ENCODE measurements around the gene IGFLR1.

Gene IGFLR1

DNA sequence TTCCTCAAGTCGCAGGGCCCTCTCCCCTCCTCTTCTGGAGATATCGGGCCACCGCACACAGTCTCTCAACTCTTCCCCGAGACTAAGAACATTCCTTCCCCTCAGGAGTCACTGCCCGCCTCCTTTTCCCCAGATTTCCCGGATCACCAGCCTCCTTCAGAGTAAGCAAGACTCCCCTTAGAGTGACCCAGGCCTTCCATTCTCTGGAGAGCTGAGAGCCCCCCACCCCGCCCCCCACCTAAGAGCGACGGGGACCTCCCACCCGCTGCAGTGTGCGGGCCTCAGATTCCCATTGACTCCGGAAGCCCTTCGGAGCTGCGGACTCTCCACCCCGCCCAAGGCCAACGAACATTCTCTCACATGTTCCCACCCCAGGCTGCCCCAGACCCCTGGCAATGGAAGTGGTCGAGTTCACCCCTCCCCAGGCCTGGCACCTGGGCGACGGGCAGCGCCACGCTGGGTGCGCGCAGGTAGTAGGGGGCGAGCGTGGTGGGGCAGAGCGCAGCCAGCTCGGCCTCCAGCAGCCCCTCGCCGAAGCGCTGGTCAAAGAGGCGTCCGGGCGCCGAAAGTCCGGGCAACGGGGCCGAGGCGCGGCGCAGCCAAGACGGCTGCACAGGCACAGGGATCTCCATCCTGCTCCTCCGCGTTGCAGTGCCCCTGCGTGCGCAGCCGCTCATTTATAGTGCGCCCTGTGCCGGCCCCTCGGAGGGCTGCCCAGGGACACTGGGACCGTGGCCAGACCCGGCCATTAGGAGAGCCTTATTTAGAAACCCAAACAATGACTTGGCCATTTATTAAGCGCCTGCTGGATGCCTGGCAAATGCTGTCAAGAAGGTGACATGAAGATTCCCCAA is 14.4 kb upstream of the IGFLR1 start, which contains the start of gene HSPB6:
Gene HSPB6, minus strand, starts transcription at position 653 of the 854 bp plus-strand sequence. Its CDS starts 21 bp downstream, at position 632.
- CTCF ChIA-PET, result no interaction called here
- no peak for DNase-seq (ENCODE audit: extremely low spot score)

DNA sequence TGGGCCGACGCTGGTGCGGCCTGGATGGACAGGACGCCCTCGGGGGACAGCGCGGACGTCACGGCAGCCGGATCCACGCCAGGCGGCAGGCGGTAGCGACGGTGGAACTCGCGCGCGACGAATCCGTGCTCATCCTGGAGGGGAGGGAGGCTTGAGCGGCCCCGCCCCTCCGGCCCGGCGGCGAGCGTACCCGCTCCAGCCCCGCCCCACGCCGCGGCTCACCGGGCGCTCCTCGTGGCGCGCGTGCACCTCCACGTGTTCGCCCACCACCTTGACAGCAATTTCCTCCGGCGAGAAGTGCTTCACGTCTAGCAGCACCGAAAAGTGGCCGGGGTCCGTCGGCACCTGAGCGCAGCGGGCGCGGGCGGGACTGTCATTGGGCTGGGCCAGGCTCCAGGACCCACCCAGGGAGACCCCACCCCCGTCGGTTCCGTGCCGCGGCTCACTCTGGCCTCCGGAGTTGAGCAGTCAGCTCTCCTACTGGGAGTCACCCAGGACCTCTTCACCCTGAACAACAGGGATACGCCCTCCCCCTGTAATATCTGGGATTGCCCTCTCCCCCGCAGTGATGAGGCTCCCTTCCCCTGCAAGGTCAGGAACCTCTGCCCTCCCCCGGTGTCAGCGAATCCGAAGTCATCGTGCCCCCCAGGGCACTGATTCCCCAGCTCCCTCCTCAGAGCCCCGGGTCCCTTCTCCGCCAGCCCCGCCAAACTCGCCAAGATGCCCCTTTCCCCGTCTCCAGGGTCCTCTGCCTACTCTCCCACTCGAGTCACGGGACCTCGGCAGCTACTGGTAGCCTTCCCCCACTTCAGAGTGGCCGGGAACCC is 13.5 kb upstream of the IGFLR1 start:
- DNase-seq (ENCODE audit: extremely low spot score), result peak; percentile 20
- CTCF ChIA-PET, result no interaction called here
- POLR2A ChIA-PET, result no interaction called here
- no peak for TF ChIP-seq CTCF (IDR thresholded peaks at IDR 0.05; ENCODE audit: control extremely low read depth, extremely low read depth, low read depth, missing control alignments)

More for the DNA sequence above, 14.4 kb upstream of the IGFLR1 start, which contains the start of gene HSPB6:
- TF ChIP-seq CTCF (IDR thresholded peaks at IDR 0.05; ENCODE audit: control extremely low read depth, extremely low read depth, low read depth, missing control alignments), result no peak
- POLR2A ChIA-PET, result interaction anchor here (1.3 kb wide), 1 partner anchor 8 kb away, joined by 5 read pairs; the partner anchor contains the start of gene LIN37

- ChIA-PET POLR2A (no interaction called here), CTCF (no interaction called here)
- no peak for TF ChIP-seq CTCF (IDR thresholded peaks at IDR 0.05; ENCODE audit: control extremely low read depth, extremely low read depth, low read depth, missing control alignments)
- DNase-seq (ENCODE audit: extremely low spot score), result no peak
Measured at GRCh38 chr19:35755131-35755549, 12.9 kb upstream of the IGFLR1 start.

DNA sequence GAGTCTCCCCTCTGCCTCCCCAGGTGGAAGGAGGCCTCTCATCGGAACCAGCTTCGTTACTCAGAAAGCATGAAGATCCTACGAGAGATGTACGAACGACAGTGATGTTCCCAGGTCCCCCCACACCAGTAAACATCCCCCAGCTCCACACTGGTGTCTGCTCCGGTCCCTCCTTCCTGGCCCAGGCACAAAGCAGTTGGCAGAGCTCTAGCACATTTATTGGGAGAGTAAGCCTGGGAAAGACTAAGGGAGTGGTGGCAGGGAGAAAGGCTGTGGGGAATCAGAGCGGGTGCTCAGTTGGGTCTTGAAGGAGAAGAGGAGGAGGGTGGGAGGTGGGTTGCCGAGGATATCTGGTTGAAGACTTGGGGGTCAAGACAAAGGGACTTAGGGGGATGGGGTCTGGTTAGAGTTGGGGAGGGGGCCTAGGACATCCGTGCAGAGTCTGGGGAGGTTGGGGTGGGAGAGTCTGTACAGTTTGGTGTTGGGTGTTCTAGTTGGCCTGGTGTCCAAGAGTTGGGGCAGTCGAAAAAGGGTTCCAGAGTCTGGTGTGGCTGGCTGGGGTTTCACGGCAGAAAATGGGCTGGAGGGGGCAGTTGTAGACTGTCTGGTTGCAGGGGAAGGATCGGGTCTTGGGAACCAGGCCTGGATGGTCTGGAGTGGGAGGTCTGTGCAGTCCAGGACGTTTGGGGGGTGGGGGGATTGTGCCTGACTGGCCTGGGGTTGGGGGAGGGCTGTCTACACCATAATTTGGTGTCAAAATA is 12.3 kb upstream of the IGFLR1 start:
- no peak for DNase-seq (ENCODE audit: extremely low spot score)
- ChIA-PET CTCF (no interaction called here), POLR2A (no interaction called here)
- no peak for TF ChIP-seq CTCF (IDR thresholded peaks at IDR 0.05; ENCODE audit: control extremely low read depth, extremely low read depth, low read depth, missing control alignments)

DNA sequence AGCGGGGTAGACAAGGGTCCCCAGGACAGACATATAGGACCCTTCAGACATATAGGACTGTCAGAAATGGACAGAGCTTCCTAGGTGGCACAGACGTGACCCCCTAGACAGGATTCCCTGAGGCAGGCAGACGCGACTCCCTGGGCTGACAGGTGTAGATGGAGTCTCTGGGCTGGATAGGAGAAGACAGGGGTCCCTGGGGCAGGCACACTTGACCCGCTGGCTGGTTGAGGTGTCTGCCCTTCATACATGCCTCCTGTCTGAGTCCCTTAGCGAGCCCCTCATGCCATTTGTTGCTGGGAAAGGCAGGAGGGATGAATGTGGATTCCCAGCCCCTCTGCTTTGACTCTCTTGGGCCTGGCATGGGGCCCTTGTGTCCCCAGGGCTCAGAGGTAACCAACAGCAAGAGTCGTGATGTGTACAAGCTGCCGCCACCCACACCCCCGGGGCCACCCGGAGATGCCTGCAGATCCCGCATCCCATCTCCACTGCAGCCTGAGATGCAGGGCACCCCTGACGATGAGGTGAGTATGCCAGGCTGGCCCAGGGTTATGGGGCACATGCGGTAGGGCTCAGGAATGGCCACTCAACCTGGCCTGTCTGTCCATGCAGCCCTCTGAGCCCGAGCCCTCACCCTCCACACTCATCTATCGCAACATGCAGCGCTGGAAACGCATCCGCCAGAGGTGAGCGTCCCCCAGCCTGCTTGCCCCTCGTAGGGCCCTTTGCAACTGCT is 11.6 kb upstream of the IGFLR1 start:
- DNase-seq (ENCODE audit: extremely low spot score), result no peak
- CTCF ChIA-PET, result interaction anchor here (1.6 kb wide), 1 partner anchor 13 kb away, joined by 3 read pairs; no protein-coding TSS in a partner anchor
- TF ChIP-seq CTCF (IDR thresholded peaks at IDR 0.05; ENCODE audit: control extremely low read depth, extremely low read depth, low read depth, missing control alignments), result no peak
- POLR2A ChIA-PET, result no interaction called here
